ENCODE data around the gene MBD4.
"Not testable (repeated sequence)": the region's sequence is repeated elsewhere in the genome, so short reads cannot be mapped to it uniquely, and the experiment has no call there.

Gene MBD4

DNA sequence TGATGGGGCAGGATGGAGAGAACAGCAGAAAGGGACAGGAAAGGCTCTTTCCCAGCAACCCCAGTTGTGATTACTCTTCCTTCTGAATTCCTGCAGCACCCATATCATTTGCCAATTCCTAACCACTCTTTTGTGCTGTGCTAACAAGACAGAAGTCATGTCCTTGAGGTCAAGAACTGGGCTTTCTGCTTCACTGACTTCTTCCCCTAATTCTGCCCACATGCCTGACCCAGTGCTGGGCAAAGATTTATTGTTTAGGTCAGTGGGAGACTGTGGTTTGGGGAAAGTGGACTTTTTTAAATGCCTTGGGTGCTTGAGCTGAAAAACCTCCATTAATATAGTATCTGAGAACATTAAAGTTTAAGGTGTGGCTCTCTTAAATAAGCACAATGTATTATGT is 7.1 kb downstream of the MBD4 start:
- no peak for DNase-seq

DNA sequence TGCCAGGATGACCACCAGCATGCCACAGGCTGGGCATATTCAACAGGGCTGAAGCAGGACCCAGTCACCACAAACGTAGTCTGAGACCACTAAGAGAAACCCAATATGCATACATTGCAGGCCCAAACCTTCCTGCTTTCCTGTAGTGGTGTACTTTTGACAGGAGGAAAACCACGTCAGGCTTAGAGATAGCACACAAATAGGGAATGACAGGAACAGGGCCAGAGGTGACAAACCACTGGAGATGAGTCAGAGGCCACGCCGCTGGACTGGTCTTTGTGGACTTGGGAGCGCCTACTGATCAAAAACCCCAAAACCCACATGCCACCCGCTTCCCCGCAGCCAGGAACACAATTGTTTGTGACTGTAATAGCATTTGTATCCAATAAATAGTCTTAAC is 7.7 kb downstream of the MBD4 start:
- no peak for DNase-seq

GRCh38 chr3:129429602-129430001 is 10.1 kb downstream of the MBD4 start:
- no peak for DNase-seq

DNA sequence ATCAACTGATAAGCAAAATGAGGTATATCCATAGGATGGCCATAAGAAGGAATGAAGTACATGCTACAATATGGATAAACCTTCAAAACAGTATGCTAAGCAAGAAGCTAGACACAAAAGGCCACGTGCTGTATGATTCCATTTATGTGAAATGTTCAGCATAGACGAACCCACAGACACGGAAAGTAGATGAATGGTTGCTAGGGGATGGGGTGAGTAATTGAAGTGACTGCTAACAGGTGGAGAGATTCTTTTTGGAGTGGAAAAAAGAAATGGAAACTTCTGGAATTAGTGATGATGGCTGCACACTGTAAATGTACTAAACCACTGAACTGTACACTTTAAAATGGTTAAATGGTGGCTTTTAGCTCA is 10.7 kb downstream of the MBD4 start:
- no peak for DNase-seq

DNA sequence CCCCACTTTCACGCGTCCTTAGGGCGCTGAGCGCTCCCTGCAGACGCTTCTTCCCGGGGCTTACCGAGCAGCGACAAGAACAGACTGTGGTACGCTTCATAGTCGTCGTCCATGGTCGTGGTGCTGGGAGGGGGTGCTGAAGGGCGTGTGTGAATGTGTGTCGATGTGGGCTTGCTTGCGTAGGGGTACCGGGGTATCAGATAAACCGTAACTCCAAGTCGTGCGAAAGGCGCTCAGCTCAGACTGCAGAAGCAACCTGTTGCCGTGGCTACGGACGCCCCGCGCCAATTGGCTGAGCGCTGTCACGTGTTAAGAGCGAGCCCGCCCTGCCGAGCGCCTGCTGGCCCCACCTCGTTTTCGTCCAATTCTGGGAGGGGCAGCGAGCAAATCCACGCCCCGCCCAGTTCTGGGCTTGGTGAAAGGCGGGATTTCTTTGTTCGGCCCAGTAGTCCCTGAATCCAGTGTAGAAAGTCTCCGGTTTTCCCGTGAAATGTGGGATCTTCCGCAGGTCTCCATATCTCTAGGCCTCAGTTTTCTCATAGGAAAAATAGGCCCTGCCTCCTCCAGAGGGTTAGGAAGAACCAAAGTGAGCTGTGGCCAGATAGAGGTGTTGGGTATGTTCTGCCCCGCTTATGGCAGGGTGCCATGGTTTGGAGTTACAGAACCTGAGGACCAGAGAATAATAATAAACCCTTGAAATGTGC is 11.2 kb downstream of the MBD4 start, which contains the start of gene EFCAB12:
TSS of gene EFCAB12 (minus strand) at position 261 of the 704 bp plus-strand sequence. CDS start at position 113, 148 bp downstream.
- peak; percentile 40 to 99 (median 91) for DNase-seq

DNA sequence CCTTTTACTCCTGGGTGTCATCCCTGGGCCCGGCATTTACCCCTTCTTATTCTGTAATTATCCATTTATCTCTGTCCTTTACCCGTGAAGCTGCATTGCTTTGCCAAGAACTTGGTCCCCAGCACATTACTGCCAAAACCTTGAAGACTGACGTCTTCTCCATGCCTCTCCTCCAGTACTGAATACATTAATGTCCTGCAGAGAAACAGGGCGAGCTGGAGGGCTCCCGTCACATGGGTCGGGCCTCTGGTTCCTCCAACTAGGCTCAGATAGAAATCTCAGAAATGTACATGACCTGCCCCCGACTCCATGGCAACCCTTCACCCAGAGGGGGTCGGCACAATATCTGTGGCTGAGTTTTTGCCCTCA is 11.8 kb downstream of the MBD4 start:
- peak in 1 of 56 donors; percentile 30 for DNase-seq

- DNase-seq: no peak
Measured at GRCh38 chr3:129425619-129426018, 14.1 kb downstream of the MBD4 start.

DNA sequence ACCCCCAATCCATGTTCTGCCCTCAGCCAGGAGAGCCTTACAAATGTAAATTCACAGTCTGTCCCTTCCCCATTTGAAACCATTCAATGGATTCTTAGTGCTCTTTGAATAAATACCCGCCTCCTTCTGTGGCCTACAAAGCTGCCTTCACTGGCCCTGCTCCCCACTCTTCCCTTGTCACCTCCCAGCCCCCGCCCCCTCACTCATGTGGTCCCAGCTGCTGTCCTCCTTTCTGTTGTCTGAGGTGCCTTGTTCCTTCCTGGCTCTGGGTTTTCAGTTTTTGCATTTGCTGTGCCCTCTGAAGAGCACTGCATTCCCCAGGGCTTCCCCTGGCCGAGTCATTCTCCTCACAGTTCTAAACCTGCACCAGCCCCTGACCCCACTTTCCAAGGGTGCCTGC is 14.5 kb downstream of the MBD4 start:
- DNase-seq: no peak

- DNase-seq: peak in 1 of 56 donors; percentile 4
Measured at GRCh38 chr3:129424185-129424841, 15.4 kb downstream of the MBD4 start.

- DNase-seq: no peak
Measured at GRCh38 chr3:129422897-129423296, 16.9 kb downstream of the MBD4 start.

- no peak for DNase-seq
Measured at GRCh38 chr3:129421988-129422745, 17.6 kb downstream of the MBD4 start.

GRCh38 chr3:129421236-129421883 is 18.4 kb downstream of the MBD4 start:
- DNase-seq: no peak

GRCh38 chr3:129419476-129419875 is 20.3 kb downstream of the MBD4 start:
- DNase-seq: no peak

GRCh38 chr3:129418041-129418973 is 21.4 kb downstream of the MBD4 start:
- no peak for DNase-seq

GRCh38 chr3:129417326-129417725 is 22.4 kb downstream of the MBD4 start:
- no peak for DNase-seq

GRCh38 chr3:129416415-129416814 is 23.3 kb downstream of the MBD4 start:
- DNase-seq: no peak

DNA sequence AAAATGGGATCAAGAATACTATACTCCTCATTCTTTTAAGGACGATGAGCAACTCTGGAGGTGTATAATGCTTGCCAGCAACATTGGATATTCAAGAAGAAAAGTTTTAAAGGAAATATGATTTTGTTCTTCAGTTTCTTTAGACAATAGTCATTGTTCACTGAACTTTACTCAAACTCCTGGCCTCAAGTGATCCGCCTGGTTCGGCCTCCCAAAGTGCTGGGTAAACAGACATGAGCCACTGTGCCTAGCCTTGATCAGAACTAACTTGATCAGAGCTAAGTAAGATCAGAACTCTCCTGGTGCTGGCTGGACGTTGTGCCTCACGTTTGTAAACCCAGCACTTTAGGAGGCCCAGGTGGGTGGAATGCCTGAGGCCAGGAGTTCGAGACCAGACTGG is 23.9 kb downstream of the MBD4 start:
- no peak for DNase-seq

- DNase-seq: no peak
Measured at GRCh38 chr3:129415378-129415777, 24.4 kb downstream of the MBD4 start.

GRCh38 chr3:129413687-129414506 is 25.9 kb downstream of the MBD4 start:
- no peak for DNase-seq

DNA sequence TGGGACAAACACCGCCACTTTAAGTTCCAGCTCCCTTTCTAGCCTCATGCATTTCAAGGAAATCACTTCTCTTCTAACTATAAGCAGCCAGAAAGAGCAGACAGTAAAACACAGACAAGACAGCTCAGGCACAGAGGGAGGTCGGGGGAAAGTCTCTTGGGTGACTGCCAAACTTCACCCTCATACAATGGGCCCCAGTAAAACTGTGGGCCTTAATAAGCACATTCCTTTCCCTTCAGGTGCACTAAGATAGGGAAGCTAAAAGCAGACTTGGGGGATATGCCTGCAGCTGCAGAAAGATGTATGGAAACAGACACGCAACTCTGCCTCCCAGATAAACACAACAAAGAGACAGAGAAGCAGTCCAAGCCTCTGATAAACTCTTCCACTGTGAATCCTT is 26.5 kb downstream of the MBD4 start:
- DNase-seq: not testable (repeated sequence)
